MCF 10A (cell line): ENCODE data around the gene FXYD6. TPM values are rescaled to one million over a fixed set of nuclear protein-coding genes. Genes with fewer than 3 reads are reported as not detected.

Experiments
- BruUV-seq: library from RNA; stranded (reverse); fragments of 400-500 nt; replicated peaks from 2 replicates; lab custom pipeline; 2021; lab: Mats Ljungman, UMichigan
- CTCF ChIA-PET: fragments of 300-600 bp; sonication (Branson Sonifier 250); formaldehyde crosslinking; extraction: SDS; loops from one replicate; lab custom pipeline; 2021; ENCODE audit warnings: antibody characterized with exemption, inconsistent platforms; lab: Yijun Ruan, JAX
- POLR2A ChIA-PET: fragments of 300-600, 350-650 bp; sonication (Branson Sonifier 250); formaldehyde crosslinking; extraction: SDS; loops from one replicate; lab custom pipeline; 2020; ENCODE audit warnings: antibody characterized with exemption, inconsistent platforms; lab: Yijun Ruan, JAX
- DNase-seq: peaks from one replicate; pipeline ENCODE4 v3.0.0-alpha.2; 2018; ENCODE audit not compliant: unreplicated experiment
- H3K27ac Mint-ChIP-seq: one replicate; pipeline ENCODE4 v1.8.0; 2022; ENCODE audit warnings: mild to moderate bottlenecking, low read depth, mixed read lengths; ENCODE audit not compliant: unreplicated experiment
- H3K27me3 Mint-ChIP-seq: one replicate; pipeline ENCODE4 v1.8.0; 2022; ENCODE audit warnings: mixed read lengths; ENCODE audit not compliant: insufficient read depth, unreplicated experiment
- H3K36me3 Mint-ChIP-seq: one replicate; pipeline ENCODE4 v1.8.0; 2022; ENCODE audit warnings: mild to moderate bottlenecking, moderate library complexity, mixed read lengths; ENCODE audit not compliant: insufficient read depth, unreplicated experiment
- H3K4me1 Mint-ChIP-seq: one replicate; pipeline ENCODE4 v1.8.0; 2022; ENCODE audit warnings: mixed read lengths; ENCODE audit not compliant: insufficient read depth, unreplicated experiment
- H3K4me3 Mint-ChIP-seq: one replicate; pipeline ENCODE4 v1.8.0; 2022; ENCODE audit warnings: mild to moderate bottlenecking, moderate library complexity, mixed read lengths; ENCODE audit not compliant: unreplicated experiment
- H3K9me3 Mint-ChIP-seq: one replicate; pipeline ENCODE4 v1.8.0; 2022; ENCODE audit warnings: mixed read lengths; ENCODE audit not compliant: unreplicated experiment
- intact Hi-C: fragments of 100-400 bp; cut with micrococcal nuclease; formaldehyde crosslinking; loops from 2 replicates; pipeline ENCODE4 v1.14.1; 2022
- total RNA-seq: library from RNA; stranded (reverse); gene quantifications from 2 replicates; pipeline ENCODE4 v1.2.3, GENCODE V29; 2022
- TF ChIP-seq, protein P1 (sequence below): fragments of 200-600 bp; IDR thresholded peaks from one replicate; pipeline ENCODE4 v1.8.0; 2022; ENCODE audit warnings: antibody characterized with exemption, mild to moderate bottlenecking; ENCODE audit not compliant: unreplicated experiment

FXYD6 gene
- total RNA-seq, 1 experiment from 2014 or later = not detected

GRCh38 chr11:117830674-117831351 lies 45.6 kb downstream of the FXYD6 start:
- no peak for DNase-seq
- ChIA-PET CTCF (interaction anchor here (0.8 to 3.1 kb wide), 4 partner anchors 8 to 116 kb away, joined by 3 to 9 read pairs (median 4); no protein-coding TSS in a partner anchor), POLR2A (no interaction called here)
- TF ChIP-seq, protein P1, sequence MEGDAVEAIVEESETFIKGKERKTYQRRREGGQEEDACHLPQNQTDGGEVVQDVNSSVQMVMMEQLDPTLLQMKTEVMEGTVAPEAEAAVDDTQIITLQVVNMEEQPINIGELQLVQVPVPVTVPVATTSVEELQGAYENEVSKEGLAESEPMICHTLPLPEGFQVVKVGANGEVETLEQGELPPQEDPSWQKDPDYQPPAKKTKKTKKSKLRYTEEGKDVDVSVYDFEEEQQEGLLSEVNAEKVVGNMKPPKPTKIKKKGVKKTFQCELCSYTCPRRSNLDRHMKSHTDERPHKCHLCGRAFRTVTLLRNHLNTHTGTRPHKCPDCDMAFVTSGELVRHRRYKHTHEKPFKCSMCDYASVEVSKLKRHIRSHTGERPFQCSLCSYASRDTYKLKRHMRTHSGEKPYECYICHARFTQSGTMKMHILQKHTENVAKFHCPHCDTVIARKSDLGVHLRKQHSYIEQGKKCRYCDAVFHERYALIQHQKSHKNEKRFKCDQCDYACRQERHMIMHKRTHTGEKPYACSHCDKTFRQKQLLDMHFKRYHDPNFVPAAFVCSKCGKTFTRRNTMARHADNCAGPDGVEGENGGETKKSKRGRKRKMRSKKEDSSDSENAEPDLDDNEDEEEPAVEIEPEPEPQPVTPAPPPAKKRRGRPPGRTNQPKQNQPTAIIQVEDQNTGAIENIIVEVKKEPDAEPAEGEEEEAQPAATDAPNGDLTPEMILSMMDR = no peak
- H3K27ac Mint-ChIP-seq = no peak overlapping the region
- H3K36me3 Mint-ChIP-seq = no peaks in the 10 kb centered on the region
- H3K27me3 Mint-ChIP-seq = peaks cover 21% of the 10 kb centered on the region
- H3K4me1 Mint-ChIP-seq = peaks cover 5% of the 10 kb centered on the region
- BruUV-seq = no TSS peak
- no peaks in the 10 kb centered on the region for H3K9me3 Mint-ChIP-seq
- no peak overlapping the region for H3K4me3 Mint-ChIP-seq
- intact Hi-C loops = no loop called here

DNA sequence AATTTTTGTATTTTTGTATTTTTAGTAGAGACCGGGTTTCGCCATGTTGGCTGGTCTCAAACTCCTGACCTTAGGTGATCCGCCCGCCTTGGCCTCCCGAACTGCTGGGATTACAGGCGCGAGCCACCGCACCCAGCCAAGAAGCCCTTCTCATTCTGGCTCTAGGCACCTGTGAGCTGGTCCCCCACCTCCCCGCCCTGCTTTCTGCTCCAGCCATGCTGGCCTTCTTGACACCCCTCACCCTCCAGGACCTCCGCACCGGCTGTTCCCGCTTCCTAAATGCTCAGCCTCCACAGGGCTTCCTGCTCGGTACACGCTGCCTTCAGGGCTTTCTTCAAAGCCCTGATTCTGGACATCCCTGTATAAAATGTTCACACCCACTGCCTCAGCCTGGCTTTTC lies 46.4 kb downstream of the FXYD6 start:
- H3K9me3 Mint-ChIP-seq = no peaks in the 10 kb centered on the region
- peaks cover 21% of the 10 kb centered on the region for H3K27me3 Mint-ChIP-seq
- H3K4me1 Mint-ChIP-seq = peaks cover 5% of the 10 kb centered on the region
- intact Hi-C loops = no loop called here
- CTCF ChIA-PET = interaction anchor here (0.5 to 3.1 kb wide), 2 partner anchors 117 to 224 kb away, joined by 6 to 9 read pairs; no protein-coding TSS in a partner anchor
- H3K36me3 Mint-ChIP-seq = no peaks in the 10 kb centered on the region
- BruUV-seq = no TSS peak
- POLR2A ChIA-PET = no interaction called here
- TF ChIP-seq, protein P1 = no peak
- H3K27ac Mint-ChIP-seq = no peak overlapping the region
- no peak overlapping the region for H3K4me3 Mint-ChIP-seq
- DNase-seq = no peak

DNA sequence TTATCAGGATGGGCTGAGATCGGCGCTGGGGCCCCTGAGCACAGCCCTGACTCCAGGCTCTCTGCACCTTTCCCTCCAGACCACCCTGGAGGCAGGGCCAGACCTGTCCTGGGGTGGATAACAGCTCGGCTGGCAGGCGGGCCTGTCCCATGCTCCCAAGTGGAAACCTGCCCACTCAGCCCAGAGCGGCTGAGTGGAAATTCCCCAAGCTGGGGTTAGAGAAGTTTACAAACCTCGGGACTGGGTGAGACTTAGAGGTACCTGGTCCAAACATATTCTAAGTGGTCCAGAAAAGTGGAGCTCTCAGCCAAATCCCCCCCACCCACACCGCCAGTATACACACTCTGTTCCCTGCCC lies 47.1 kb downstream of the FXYD6 start:
- Mint-ChIP-seq H3K27ac (no peak overlapping the region), H3K9me3 (no peaks in the 10 kb centered on the region), H3K36me3 (no peaks in the 10 kb centered on the region), H3K27me3 (peaks cover 21% of the 10 kb centered on the region), H3K4me3 (no peak overlapping the region), H3K4me1 (peaks cover 9% of the 10 kb centered on the region)
- CTCF ChIA-PET = interaction anchor here (3.1 kb wide), 1 partner anchor 117 kb away, joined by 9 read pairs; no protein-coding TSS in a partner anchor
- intact Hi-C loops = no loop called here
- BruUV-seq = no TSS peak
- POLR2A ChIA-PET = no interaction called here
- TF ChIP-seq, protein P1 = no peak
- DNase-seq = no peak

GRCh38 chr11:117828611-117829368 lies 47.7 kb downstream of the FXYD6 start:
- Mint-ChIP-seq H3K27me3 (peaks cover 21% of the 10 kb centered on the region), H3K9me3 (no peaks in the 10 kb centered on the region), H3K27ac (no peak overlapping the region), H3K4me3 (no peak overlapping the region), H3K4me1 (peaks cover 12% of the 10 kb centered on the region), H3K36me3 (no peaks in the 10 kb centered on the region)
- TF ChIP-seq, protein P1 = no peak
- intact Hi-C loops = no loop called here
- ChIA-PET CTCF (interaction anchor here (1.1 to 2.2 kb wide), 2 partner anchors 14 to 118 kb away, joined by 6 to 7 read pairs; no protein-coding TSS in a partner anchor), POLR2A (interaction anchor here (0.6 kb wide), 2 partner anchors 160 to 408 kb away, joined by 3 read pairs; no protein-coding TSS in a partner anchor)
- peak; percentile 49 for DNase-seq
- no TSS peak for BruUV-seq
